ENCODE measurements around the gene CXADR. TPM values are rescaled to one million over a fixed set of nuclear protein-coding genes. Genes with fewer than 3 reads are reported as not detected.

Gene CXADR
- total RNA-seq, 6 experiments from 2014 or later: 22.9 to 48.4 (median 30.5) TPM

GRCh38 chr21:17536381-17536780, 23.5 kb downstream of the CXADR start:
- DNase-seq (no peak), ATAC-seq (peak; percentile 36 to 69 (median 51))
- H3K9me3 ChIP-seq: no peaks in the 10 kb centered on the region
- H3K4me1 ChIP-seq: peaks cover 0 to 16% (median 7%) of the 10 kb centered on the region in 4 donors
- no peak overlapping the region for H3K4me3 ChIP-seq
- no peak overlapping the region for H3K27ac ChIP-seq
- H3K27me3 ChIP-seq: no peaks in the 10 kb centered on the region
- no peaks in the 10 kb centered on the region for H3K36me3 ChIP-seq
- intact Hi-C loops (cut with DNase I): no loop called here
- WGBS (ENCODE audit: insufficient coverage, low coverage, low lambda C conversion rate, missing lambda C conversion rate): 58% methylated on average over 3 of the region's 3 CpGs
- no peak for TF ChIP-seq POLR2A (IDR thresholded peaks at IDR 0.05)
- no peak for TF ChIP-seq CTCF (IDR thresholded peaks at IDR 0.05)

- H3K9me3 ChIP-seq: no peaks in the 10 kb centered on the region
- H3K36me3 ChIP-seq: no peaks in the 10 kb centered on the region
- no peaks in the 10 kb centered on the region for H3K27me3 ChIP-seq
- peaks cover 0 to 25% (median 7%) of the 10 kb centered on the region in 4 donors for H3K4me1 ChIP-seq
- no peak overlapping the region for H3K4me3 ChIP-seq
- no peak for DNase-seq
- TF ChIP-seq CTCF (IDR thresholded peaks at IDR 0.05) (no peak), POLR2A (IDR thresholded peaks at IDR 0.05) (no peak)
- 47% methylated on average over 2 of the region's 2 CpGs for WGBS (ENCODE audit: insufficient coverage, low coverage, low lambda C conversion rate, missing lambda C conversion rate)
- H3K27ac ChIP-seq: peak overlapping the region in 1 of 3 donors; percentile 0
- intact Hi-C loops (cut with DNase I): no loop called here
- no peak for ATAC-seq
Measured at GRCh38 chr21:17537299-17537698, 24.5 kb downstream of the CXADR start.

- 11% methylated on average over 1 of the region's 2 CpGs for WGBS (ENCODE audit: insufficient coverage, low coverage, low lambda C conversion rate, missing lambda C conversion rate)
- intact Hi-C loops (cut with DNase I): no loop called here
- no peaks in the 10 kb centered on the region for H3K9me3 ChIP-seq
- H3K36me3 ChIP-seq: no peaks in the 10 kb centered on the region
- no peak for TF ChIP-seq POLR2A (IDR thresholded peaks at IDR 0.05)
- no peak for TF ChIP-seq CTCF (IDR thresholded peaks at IDR 0.05)
- ATAC-seq (peak in 1 of 4 donors; percentile 5), DNase-seq (no peak)
- no peak overlapping the region for H3K27ac ChIP-seq
- no peak overlapping the region for H3K4me3 ChIP-seq
- H3K27me3 ChIP-seq: no peaks in the 10 kb centered on the region
- H3K4me1 ChIP-seq: peaks cover 0 to 35% (median 7%) of the 10 kb centered on the region in 4 donors
Measured at GRCh38 chr21:17538576-17538975, 25.7 kb downstream of the CXADR start.

- H3K9me3 ChIP-seq: no peaks in the 10 kb centered on the region
- no peaks in the 10 kb centered on the region for H3K27me3 ChIP-seq
- WGBS (ENCODE audit: insufficient coverage, low coverage, low lambda C conversion rate, missing lambda C conversion rate): 64% methylated on average over 1 of the region's 1 CpG
- no peak for DNase-seq
- H3K27ac ChIP-seq: no peak overlapping the region
- H3K4me3 ChIP-seq: no peak overlapping the region
- no peak for TF ChIP-seq POLR2A (IDR thresholded peaks at IDR 0.05)
- no peak for TF ChIP-seq CTCF (IDR thresholded peaks at IDR 0.05)
- no peaks in the 10 kb centered on the region for H3K36me3 ChIP-seq
- ATAC-seq: peak in 2 of 4 donors; percentile 5 to 8
- intact Hi-C loops (cut with DNase I): no loop called here
- peaks cover 0 to 41% (median 7%) of the 10 kb centered on the region in 4 donors for H3K4me1 ChIP-seq
Measured at GRCh38 chr21:17539323-17539722, 26.5 kb downstream of the CXADR start.
